Right atrium auricular region (tissue), 2 donors: ENCODE measurements around the gene TMIE. TPM values are rescaled to one million over a fixed set of nuclear protein-coding genes. Genes with fewer than 3 reads are reported as not detected.

Experiments used
- DNase-seq: peaks from one replicate; pipeline ENCODE4 v3.0.0-alpha.2; 2019; ENCODE audit warnings: low spot score
- H3K27ac ChIP-seq, 2 donors: fragments of 200-600 bp; sonication (generic); 1 replicate in 1 of 2; 2 replicates in 1 of 2; pipeline ENCODE4 v1.5.1; 2016 to 2019
- H3K27me3 ChIP-seq, 2 donors: fragments of 200-600 bp; sonication (generic); one replicate each; pipeline versions ENCODE4 v1.5.1 to v1.6.0; 2017 to 2019
- H3K36me3 ChIP-seq: fragments of 200-600 bp; sonication (generic); one replicate; pipeline ENCODE4 v1.5.1; 2016
- H3K4me1 ChIP-seq, 2 donors: fragments of 200-600 bp; sonication (generic); one replicate each; pipeline versions ENCODE4 v1.5.1 to v1.6.0; 2017 to 2019
- H3K4me3 ChIP-seq, 2 donors: fragments of 200-600 bp; sonication (generic); 1 replicate in 1 of 2; 2 replicates in 1 of 2; pipeline ENCODE4 v1.5.1; 2017 to 2019; ENCODE audit warnings: mild to moderate bottlenecking in 1 of 2, moderate library complexity in 1 of 2
- H3K9me3 ChIP-seq, 2 donors: fragments of 200-600 bp; sonication (generic); one replicate each; pipeline ENCODE4 v1.5.1; 2019
- CTCF ChIP-seq, 2 donors: fragments of 200-600 bp; sonication (generic); IDR thresholded peaks; one replicate each; pipeline ENCODE4 v1.5.1; 2019; ENCODE audit warnings: antibody characterized with exemption in 2 of 2
- total RNA-seq, 2 donors: library from RNA; depleted of rRNA; stranded (reverse); fragments of >200 nt; gene quantifications; one replicate each; pipeline ENCODE4 v1.1.0, GENCODE V29; 2016

The TMIE gene
- total RNA-seq, 2 donors from 2014 or later, result not detected

GRCh38 chr3:46710229-46710628, 9.0 kb downstream of the TMIE start:
- Histone ChIP-seq H3K36me3 (no peaks in the 10 kb centered on the region), H3K4me3 (no peak overlapping the region), H3K27me3 (no peaks in the 10 kb centered on the region), H3K27ac (no peak overlapping the region), H3K4me1 (no peaks in the 10 kb centered on the region), H3K9me3 (no peaks in the 10 kb centered on the region)
- TF ChIP-seq CTCF (IDR thresholded peaks at IDR 0.05), result no peak
- no peak for DNase-seq

- Histone ChIP-seq H3K36me3 (no peaks in the 10 kb centered on the region), H3K27me3 (no peaks in the 10 kb centered on the region), H3K27ac (no peak overlapping the region), H3K9me3 (no peaks in the 10 kb centered on the region), H3K4me1 (no peaks in the 10 kb centered on the region), H3K4me3 (no peak overlapping the region)
- no peak for TF ChIP-seq CTCF (IDR thresholded peaks at IDR 0.05)
- no peak for DNase-seq
Measured at GRCh38 chr3:46710671-46711295, 9.6 kb downstream of the TMIE start.

- TF ChIP-seq CTCF (IDR thresholded peaks at IDR 0.05), result no peak
- Histone ChIP-seq H3K9me3 (no peaks in the 10 kb centered on the region), H3K4me3 (no peak overlapping the region), H3K27me3 (no peaks in the 10 kb centered on the region), H3K36me3 (no peaks in the 10 kb centered on the region), H3K4me1 (no peaks in the 10 kb centered on the region), H3K27ac (no peak overlapping the region)
- no peak for DNase-seq
Measured at GRCh38 chr3:46711305-46711704, 10.1 kb downstream of the TMIE start.

- no peak overlapping the region for H3K27ac ChIP-seq
- no peak overlapping the region for H3K4me3 ChIP-seq
- no peak for TF ChIP-seq CTCF (IDR thresholded peaks at IDR 0.05)
- DNase-seq, result no peak
- no peaks in the 10 kb centered on the region for H3K9me3 ChIP-seq
- no peaks in the 10 kb centered on the region for H3K27me3 ChIP-seq
- H3K36me3 ChIP-seq, result no peaks in the 10 kb centered on the region
- H3K4me1 ChIP-seq, result no peaks in the 10 kb centered on the region
Measured at GRCh38 chr3:46711760-46712159, 10.6 kb downstream of the TMIE start.

GRCh38 chr3:46712191-46713049, 11.2 kb downstream of the TMIE start:
- H3K36me3 ChIP-seq, result no peaks in the 10 kb centered on the region
- no peak for DNase-seq
- H3K9me3 ChIP-seq, result no peaks in the 10 kb centered on the region
- no peak overlapping the region for H3K27ac ChIP-seq
- H3K4me3 ChIP-seq, result no peak overlapping the region
- H3K27me3 ChIP-seq, result no peaks in the 10 kb centered on the region
- no peaks in the 10 kb centered on the region for H3K4me1 ChIP-seq
- no peak for TF ChIP-seq CTCF (IDR thresholded peaks at IDR 0.05)
